ENCODE results near the gene NELL2. TPM values are rescaled to one million over a fixed set of nuclear protein-coding genes. Genes with fewer than 3 reads are reported as not detected.

NELL2 gene
- total and polyA plus RNA-seq, 10 of the 15 experiments (the other 5 are each of a cell fraction or from before 2014, with no cell fraction given), result 0.27 to 2.3 (median 0.76) TPM

GRCh38 chr12:44847888-44848702, 28.0 kb downstream of the NELL2 start (continued):
- TF ChIP-seq IKZF1 (conservative IDR thresholded peaks at IDR 0.05) (0 out of 2 replicates have a peak, but pooled peaks have one; percentile 24), NFIC (IDR thresholded peaks at IDR 0.05; ENCODE audit: low read depth, low read length) (peak; percentile 84), IKZF2 (IDR thresholded peaks at IDR 0.05) (peak; percentile 38 to 44; a peak in 3 of 4 replicates), NR2C1 (IDR thresholded peaks at IDR 0.05) (0 out of 2 replicates have a peak, but pooled peaks have one; percentile 38), RELB (IDR thresholded peaks at IDR 0.05; ENCODE audit: low read depth) (no peak), USF1 (IDR thresholded peaks at IDR 0.05; ENCODE audit: borderline replicate concordance, extremely low read length, insufficient read depth, low read depth, low read length) (no peak), CREM (IDR thresholded peaks at IDR 0.05; ENCODE audit: low read depth) (peak; percentile 65; the same call in 1 of the 2 replicates), TAF1 (IDR thresholded peaks at IDR 0.05; ENCODE audit: borderline replicate concordance, low read depth, low read length) (no peak), PML (IDR thresholded peaks at IDR 0.05; ENCODE audit: low read length) (0 out of 2 replicates have a peak, but pooled peaks have one; percentile 47), USF2 (IDR thresholded peaks at IDR 0.05; ENCODE audit: borderline replicate concordance, low read depth, low read length) (no peak), NFYB (IDR thresholded peaks at IDR 0.05; ENCODE audit: insufficient read depth, low read depth, low read length) (no peak), SRF (IDR thresholded peaks at IDR 0.05; ENCODE audit: low read depth in 2 of 2, low read length in 2 of 2) (no peak), BHLHE40 (IDR thresholded peaks at IDR 0.05; ENCODE audit: borderline replicate concordance in 1 of 2, low read depth in 2 of 2, low read length in 1 of 2) (0 out of 4 replicates have a peak, but pooled peaks of 1 of the 2 experiments have one; percentile 14), SREBF2 (IDR thresholded peaks at IDR 0.05; ENCODE audit: low read length) (no peak), MXI1 (IDR thresholded peaks at IDR 0.05; ENCODE audit: low read depth, low read length) (no peak), EED (IDR thresholded peaks at IDR 0.05; ENCODE audit: low read depth) (peak; percentile 61; the same call in 1 of the 2 replicates), SREBF1 (IDR thresholded peaks at IDR 0.05; ENCODE audit: low read length) (no peak), EP300 (IDR thresholded peaks at IDR 0.05; ENCODE audit: borderline replicate concordance in 1 of 2, control insufficient read depth in 1 of 2, low read depth in 2 of 2, low read length in 2 of 2) (peak in 1 of 2 experiments; percentile 16; a peak in 1 of 4 replicates), PBX3 (IDR thresholded peaks at IDR 0.05; ENCODE audit: insufficient replicate concordance, low read depth, low read length) (no peak), GABPA (IDR thresholded peaks at IDR 0.05; ENCODE audit: low read depth) (peak; percentile 79), JUNB (IDR thresholded peaks at IDR 0.05) (peak; percentile 25; the same call in 1 of the 2 replicates), ATF2 (IDR thresholded peaks at IDR 0.05; ENCODE audit: low read length) (peak; percentile 50; the same call in 1 of the 2 replicates)
